Left ventricle myocardium inferior (tissue), 1 donor: ENCODE measurements around the gene PIP4K2A. TPM values are rescaled to one million over a fixed set of nuclear protein-coding genes. Genes with fewer than 3 reads are reported as not detected.

ENCODE experiments used
- DNase-seq: peaks from one replicate; pipeline ENCODE4 v3.0.0-alpha.2; 2020
- H3K27ac ChIP-seq: fragments of 200-600 bp; replicated peaks from 2 replicates; pipeline ENCODE4 v1.8.0; 2021
- H3K27me3 ChIP-seq: fragments of 200-600 bp; 2 replicates; pipeline ENCODE4 v1.8.0; 2021; ENCODE audit warnings: low read depth
- H3K36me3 ChIP-seq: fragments of 200-600 bp; 2 replicates; pipeline ENCODE4 v1.8.0; 2021
- H3K4me1 ChIP-seq: fragments of 200-600 bp; 2 replicates; pipeline ENCODE4 v1.8.0; 2021
- H3K4me3 ChIP-seq: fragments of 200-600 bp; 2 replicates; pipeline ENCODE4 v1.8.0; 2021; ENCODE audit warnings: mild to moderate bottlenecking, moderate library complexity
- H3K9me3 ChIP-seq: fragments of 200-600 bp; replicated peaks from 2 replicates; pipeline ENCODE4 v1.8.0; 2021
- CTCF ChIP-seq: fragments of 200-600 bp; IDR thresholded peaks from 2 replicates; pipeline ENCODE4 v1.8.0; 2021; ENCODE audit warnings: antibody characterized with exemption, mild to moderate bottlenecking, borderline replicate concordance
- intact Hi-C: fragments of 100-400 bp; cut with micrococcal nuclease; formaldehyde crosslinking; loops from one replicate; pipeline ENCODE4 v1.11.0; 2022
- total RNA-seq: library from RNA; stranded (reverse); fragmentation: NEBNext Ultra II Directional; extraction: Animal tissue kit (Norgen Biotek cat#: 25700); gene quantifications from one replicate; pipeline ENCODE4 v1.2.1, GENCODE V29; 2021
- donor health status: DM: no; HTN: yes; CAD: no; lungs with severe emphysema.

The PIP4K2A gene
- total RNA-seq, 1 donor from 2014 or later, result 12.6 TPM

DNA sequence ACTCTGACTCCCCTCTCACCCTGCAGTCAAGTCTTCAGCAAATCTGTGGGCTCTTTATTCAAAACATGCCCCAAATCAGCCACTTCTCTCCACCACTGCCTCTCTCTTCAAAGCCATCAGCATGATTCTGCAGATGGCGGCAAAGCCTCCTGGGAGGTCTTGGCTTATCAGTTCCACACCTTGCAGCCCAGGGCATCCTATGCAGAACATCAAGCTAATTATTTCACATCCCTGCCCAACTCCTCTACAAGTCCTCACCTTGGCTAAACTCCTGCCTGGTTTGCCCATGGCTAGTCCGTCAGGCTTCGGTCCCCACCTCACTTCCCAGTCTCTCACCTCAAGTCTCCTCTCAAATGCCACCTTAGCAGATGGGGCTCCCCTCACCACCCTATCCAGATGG lies 70.2 kb downstream of the PIP4K2A start:
- no peaks in the 10 kb centered on the region for H3K36me3 ChIP-seq
- no peaks in the 10 kb centered on the region for H3K9me3 ChIP-seq
- peaks cover 32% of the 10 kb centered on the region for H3K4me1 ChIP-seq
- H3K27me3 ChIP-seq, result no peaks in the 10 kb centered on the region
- intact Hi-C loops, result no loop called here
- H3K27ac ChIP-seq, result no peak overlapping the region
- DNase-seq, result no peak
- TF ChIP-seq CTCF, result no peak
- no peak overlapping the region for H3K4me3 ChIP-seq

GRCh38 chr10:22643775-22644174 lies 70.6 kb downstream of the PIP4K2A start:
- intact Hi-C loops, result no loop called here
- H3K4me1 ChIP-seq, result peaks cover 28% of the 10 kb centered on the region
- no peaks in the 10 kb centered on the region for H3K27me3 ChIP-seq
- no peak overlapping the region for H3K4me3 ChIP-seq
- H3K9me3 ChIP-seq, result no peaks in the 10 kb centered on the region
- TF ChIP-seq CTCF, result no peak
- DNase-seq, result no peak
- no peak overlapping the region for H3K27ac ChIP-seq
- H3K36me3 ChIP-seq, result no peaks in the 10 kb centered on the region

GRCh38 chr10:22643116-22643515 lies 71.3 kb downstream of the PIP4K2A start:
- H3K4me1 ChIP-seq, result peaks cover 21% of the 10 kb centered on the region

DNA sequence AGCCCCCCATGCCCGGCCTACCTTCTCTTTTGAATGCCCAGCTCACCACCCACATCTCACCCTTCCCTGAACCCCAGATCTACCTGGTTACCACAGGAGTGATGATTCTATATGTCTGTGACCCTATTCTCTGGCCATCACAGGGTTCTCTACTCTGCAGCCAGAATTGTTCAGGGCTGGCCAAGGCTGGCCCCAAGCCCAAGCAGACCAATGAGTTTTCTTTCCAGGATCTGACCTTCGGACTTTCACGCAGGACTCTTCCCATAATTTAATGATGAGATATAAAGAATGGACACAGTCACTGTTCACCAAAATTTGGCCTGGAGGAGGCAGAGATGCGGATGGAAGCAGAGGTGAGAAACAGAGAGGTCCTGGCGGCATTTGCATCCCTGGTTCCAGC lies 72.6 kb downstream of the PIP4K2A start:
- Histone ChIP-seq H3K4me1 (peaks cover 16% of the 10 kb centered on the region), H3K36me3 (no peaks in the 10 kb centered on the region), H3K9me3 (no peaks in the 10 kb centered on the region), H3K4me3 (no peak overlapping the region), H3K27me3 (no peaks in the 10 kb centered on the region), H3K27ac (no peak overlapping the region)
- TF ChIP-seq CTCF, result no peak
- no peak for DNase-seq
- intact Hi-C loops, result no loop called here

More at GRCh38 chr10:22643116-22643515, 71.3 kb downstream of the PIP4K2A start:
- H3K27ac ChIP-seq, result no peak overlapping the region
- H3K9me3 ChIP-seq, result no peaks in the 10 kb centered on the region
- no peak for TF ChIP-seq CTCF
- intact Hi-C loops, result no loop called here
- H3K36me3 ChIP-seq, result no peaks in the 10 kb centered on the region
- no peak for DNase-seq
- H3K4me3 ChIP-seq, result no peak overlapping the region
- H3K27me3 ChIP-seq, result no peaks in the 10 kb centered on the region

DNA sequence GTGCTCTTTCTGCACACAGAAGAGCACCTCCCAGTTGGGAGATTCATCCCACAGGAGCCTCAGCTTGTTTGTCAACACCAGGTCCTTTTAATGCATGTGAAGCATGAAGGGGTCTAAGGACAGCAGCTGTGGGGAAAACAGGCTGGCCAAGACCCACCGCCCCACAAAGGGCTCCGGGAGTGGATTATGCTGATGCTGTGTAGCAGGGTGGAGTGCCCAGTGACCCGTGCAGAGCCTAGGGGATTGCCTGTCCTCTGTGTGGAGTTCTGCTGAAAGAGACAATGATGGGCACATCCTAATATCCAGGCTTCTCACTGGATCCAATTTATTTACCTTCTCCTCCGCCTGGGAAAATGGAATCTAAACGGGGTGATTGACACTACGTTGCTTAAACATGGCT lies 74.0 kb downstream of the PIP4K2A start:
- Histone ChIP-seq H3K27ac (no peak overlapping the region), H3K4me1 (peaks cover 8% of the 10 kb centered on the region), H3K36me3 (no peaks in the 10 kb centered on the region), H3K9me3 (no peaks in the 10 kb centered on the region), H3K27me3 (no peaks in the 10 kb centered on the region), H3K4me3 (no peak overlapping the region)
- intact Hi-C loops, result no loop called here
- no peak for TF ChIP-seq CTCF
- no peak for DNase-seq

GRCh38 chr10:22638863-22639262 lies 75.5 kb downstream of the PIP4K2A start:
- no peaks in the 10 kb centered on the region for H3K9me3 ChIP-seq
- intact Hi-C loops, result no loop called here
- H3K27me3 ChIP-seq, result no peaks in the 10 kb centered on the region
- no peak overlapping the region for H3K4me3 ChIP-seq
- H3K27ac ChIP-seq, result no peak overlapping the region
- no peak for DNase-seq
- TF ChIP-seq CTCF, result no peak
- H3K36me3 ChIP-seq, result no peaks in the 10 kb centered on the region
- peaks cover 8% of the 10 kb centered on the region for H3K4me1 ChIP-seq
